Spleen (tissue), 11 donors: ENCODE measurements around the gene SAG. TPM values are rescaled to one million over a fixed set of nuclear protein-coding genes. Genes with fewer than 3 reads are reported as not detected.

Experiments used
- DNase-seq: peaks from one replicate; pipeline ENCODE4 v3.0.0-alpha.2; 2020
- H3K27ac ChIP-seq, 8 donors: fragments of 200-600 bp; sonication (generic) in 7 of 8; 1 replicate in 4 of 8; 2 replicates in 4 of 8; pipeline versions ENCODE4 v1.5.0 to v1.8.0; 2016 to 2021; ENCODE audit warnings: inconsistent platforms in 4 of 8, mild to moderate bottlenecking in 4 of 8, moderate library complexity in 1 of 8
- H3K27me3 ChIP-seq, 7 donors: fragments of 200-600 bp; sonication (generic) in 6 of 7; replicated peaks in 1 of 7; 1 replicate in 4 of 7; 2 replicates in 3 of 7; pipeline versions ENCODE4 v1.5.0 to v1.8.0; 2016 to 2021; ENCODE audit warnings: inconsistent platforms in 3 of 7, mild to moderate bottlenecking in 1 of 7
- H3K36me3 ChIP-seq, 6 donors: fragments of 200-600 bp; sonication (generic) in 5 of 6; 1 replicate in 4 of 6; 2 replicates in 2 of 6; pipeline versions ENCODE4 v1.5.0 to v1.8.0; 2016 to 2021; ENCODE audit warnings: inconsistent platforms in 2 of 6
- H3K4me1 ChIP-seq, 6 donors: fragments of 200-600 bp; sonication (generic) in 5 of 6; 1 replicate in 3 of 6; 2 replicates in 3 of 6; pipeline versions ENCODE4 v1.5.0 to v1.8.0; 2016 to 2021; ENCODE audit warnings: inconsistent platforms in 3 of 6
- H3K4me3 ChIP-seq, 8 donors: fragments of 200-600 bp; sonication (generic) in 7 of 8; 1 replicate in 4 of 8; 2 replicates in 4 of 8; pipeline versions ENCODE4 v1.5.0 to v1.8.0; 2016 to 2021; ENCODE audit warnings: inconsistent platforms in 4 of 8, mild to moderate bottlenecking in 4 of 8, moderate library complexity in 2 of 8
- H3K9me3 ChIP-seq, 8 donors: fragments of 200-600 bp; sonication (generic) in 7 of 8; 1 replicate in 4 of 8; 2 replicates in 4 of 8; pipeline versions ENCODE4 v1.5.0 to v1.8.0; 2016 to 2021; ENCODE audit warnings: inconsistent platforms in 4 of 8
- CTCF ChIP-seq, 11 experiments: fragments of 200-600 bp in 7 of 11; fragments of 450-650 bp in 4 of 11; sonication (generic) in 4 of 11; IDR thresholded peaks in 8 of 11; conservative IDR thresholded peaks in 3 of 11; 1 replicate in 7 of 11; 2 replicates in 4 of 11; pipeline versions ENCODE4 v1.4.0 to v1.8.0; 2016 to 2021; ENCODE audit warnings: antibody characterized with exemption in 11 of 11, inconsistent platforms in 4 of 11, mild to moderate bottlenecking in 1 of 11
- POLR2A ChIP-seq, 3 donors: fragments of 450-650 bp; IDR thresholded peaks; one replicate each; pipeline ENCODE4 v1.5.1; 2017; ENCODE audit warnings: antibody characterized with exemption in 3 of 3, mild to moderate bottlenecking in 1 of 3
- POLR2AphosphoS5 ChIP-seq, 3 donors: sonication (generic); formaldehyde crosslinking; IDR thresholded peaks; one replicate each; pipeline ENCODE4 v1.5.1; 2017; ENCODE audit warnings: antibody characterized with exemption in 3 of 3
- WGBS, 5 donors: extraction: QIAGEN DNeasy Blood & Tissue Kit in 3 of 5; methylation state at CpG; one replicate each; pipeline versions ENCODE4 v1.1.5 to v1.1.7; 2013 to 2018; 5-methylcytosine and 5-hydroxymethylcytosine counted together
- intact Hi-C: fragments of 100-400 bp; cut with DNase I; formaldehyde crosslinking; loops from one replicate; pipeline ENCODE4 v1.15.0; 2023; ENCODE audit warnings: low total_unique reads
- polyA plus RNA-seq, 3 donors: library from polyadenylated mRNA; stranded (reverse); fragments of 200-250 nt; gene quantifications; one replicate each; pipeline ENCODE4 v1.2.1, GENCODE V29; 2013
- total RNA-seq, 7 donors: library from RNA; depleted of rRNA in 3 of 7; stranded (reverse); fragments of >200 nt in 3 of 7; fragmentation: NEBNext Ultra II Directional in 4 of 7; extraction: Animal tissue kit (Norgen Biotek cat#: 25700) in 4 of 7; gene quantifications; one replicate each; pipeline versions ENCODE4 v1.1.0 to v1.2.1, GENCODE V29; 2016 to 2021
- donor health status: healthy with polysubstance abuse.
- donor health status: DM: no; HTN: no; CAD: no; lungs with moderate emphysema.
- donor health status: DM: no; HTN: no; CAD: no.
- donor health status: Bipolar disorder and iron deficiency.
- donor health status: healthy.
- donor health status: DM: no; HTN: no; CAD: no.
- donor health status: DM: yes; HTN: yes; CAD: no.

Gene SAG
- total and polyA plus RNA-seq, 10 donors: 0.09 to 0.20 TPM; not detected in 8

GRCh38 chr2:233384015-233384414 is 76.4 kb downstream of the SAG start:
- Histone ChIP-seq H3K9me3 (no peaks in the 10 kb centered on the region), H3K4me1 (peaks cover 17 to 100% (median 84%) of the 10 kb centered on the region in 6 donors), H3K27ac (peak overlapping the region in 2 of 8 donors; percentile 74 to 81), H3K4me3 (no peak overlapping the region), H3K27me3 (no peaks in the 10 kb centered on the region), H3K36me3 (peaks cover 0 to 21% (median under 1%) of the 10 kb centered on the region in 6 donors)
- WGBS, 5 donors: 78 to 88% (median 79%) methylated on average over 10 of the region's 10 CpGs
- intact Hi-C loops: no loop called here
- peak in 2 of 11 experiments; percentile 6 to 29 for TF ChIP-seq CTCF (IDR thresholded peaks at IDR 0.05 in 8 of 11, conservative IDR thresholded peaks at IDR 0.05 in 3 of 11)
- TF ChIP-seq POLR2A (IDR thresholded peaks at IDR 0.05): no peak
- no peak for DNase-seq

- H3K36me3 ChIP-seq: peaks cover 0 to 30% (median 6%) of the 10 kb centered on the region in 6 donors
- peak overlapping the region; percentile 7 to 81 (median 56) for H3K27ac ChIP-seq
- no peaks in the 10 kb centered on the region for H3K9me3 ChIP-seq
- 54 to 92% (median 65%) methylated on average over 6 to 12 of the region's 12 CpGs for WGBS, 5 donors
- H3K4me1 ChIP-seq: peaks cover 17 to 100% (median 77%) of the 10 kb centered on the region in 6 donors
- TF ChIP-seq POLR2AphosphoS5 (IDR thresholded peaks at IDR 0.05) (no peak), POLR2A (IDR thresholded peaks at IDR 0.05) (no peak), CTCF (IDR thresholded peaks at IDR 0.05 in 8 of 11, conservative IDR thresholded peaks at IDR 0.05 in 3 of 11) (no peak)
- intact Hi-C loops: no loop called here
- peak overlapping the region in 1 of 8 donors; percentile 5 for H3K4me3 ChIP-seq
- DNase-seq: no peak
- H3K27me3 ChIP-seq: no peaks in the 10 kb centered on the region
These were observed 77.3 kb downstream of the SAG start for GRCh38 chr2:233384811-233385488.

GRCh38 chr2:233385489-233386044 is 78.0 kb downstream of the SAG start:
- peak in 2 of 3 donors; percentile 17 to 33 for TF ChIP-seq POLR2AphosphoS5 (IDR thresholded peaks at IDR 0.05)
- TF ChIP-seq CTCF (IDR thresholded peaks at IDR 0.05 in 8 of 11, conservative IDR thresholded peaks at IDR 0.05 in 3 of 11): no peak
- peaks cover 17 to 96% (median 71%) of the 10 kb centered on the region in 6 donors for H3K4me1 ChIP-seq
- WGBS, 5 donors: 29 to 56% (median 40%) methylated on average over 14 of the region's 14 CpGs

GRCh38 chr2:233386382-233387041 is 78.9 kb downstream of the SAG start:
- Histone ChIP-seq H3K27ac (peak overlapping the region in 6 of 8 donors; percentile 52 to 81 (median 72)), H3K4me3 (peak overlapping the region in 1 of 8 donors; percentile 5), H3K9me3 (no peaks in the 10 kb centered on the region), H3K4me1 (peaks cover 17 to 89% (median 62%) of the 10 kb centered on the region in 6 donors), H3K36me3 (peaks cover 0 to 46% (median 14%) of the 10 kb centered on the region in 6 donors), H3K27me3 (no peaks in the 10 kb centered on the region)
- 68 to 72% (median 71%) methylated on average over 12 to 13 of the region's 13 CpGs for WGBS, 5 donors
- TF ChIP-seq POLR2AphosphoS5 (IDR thresholded peaks at IDR 0.05): no peak
- no peak for TF ChIP-seq POLR2A (IDR thresholded peaks at IDR 0.05)
- intact Hi-C loops: no loop called here
- no peak for DNase-seq

More at GRCh38 chr2:233385489-233386044, 78.0 kb downstream of the SAG start:
- Histone ChIP-seq H3K27ac (peak overlapping the region; percentile 7 to 81 (median 56)), H3K9me3 (no peaks in the 10 kb centered on the region), H3K27me3 (no peaks in the 10 kb centered on the region), H3K4me3 (peak overlapping the region in 1 of 8 donors; percentile 5), H3K36me3 (peaks cover 0 to 36% (median 11%) of the 10 kb centered on the region in 6 donors)
- intact Hi-C loops: no loop called here
- DNase-seq: peak; percentile 86
